GM23248 (cell line): ENCODE data around the gene WASHC3.

Experiments
- EZH2 ChIP-seq: fragments of 200-600 bp; sonication (generic); IDR thresholded peaks from 2 replicates; pipeline ENCODE4 v1.6.1; 2018; ENCODE audit warnings: antibody characterized with exemption, mild to moderate bottlenecking; ENCODE audit not compliant: insufficient read depth, poor library complexity, severe bottlenecking
- EZH2phosphoT487 ChIP-seq: fragments of 200-600 bp; sonication (generic); IDR thresholded peaks from 2 replicates; pipeline ENCODE4 v1.6.1; 2018; ENCODE audit warnings: antibody characterized with exemption, moderate library complexity, mild to moderate bottlenecking, low read depth; ENCODE audit not compliant: insufficient read depth

- TF ChIP-seq EZH2 (no peak), EZH2phosphoT487 (no peak)
These were observed 34.0 kb upstream of the WASHC3 start for GRCh38 chr12:102095677-102096263.
